Smooth muscle cell (in vitro differentiated cells): ENCODE data around the gene SCN1B. TPM values are rescaled to one million over a fixed set of nuclear protein-coding genes. Genes with fewer than 3 reads are reported as not detected.

Experiments used
- DNase-seq: peaks from one replicate; lab custom pipeline; 2025; ENCODE audit not compliant: unreplicated experiment; lab: John Stamatoyannopoulos, UW
- H2AFZ ChIP-seq: fragments of 200-600 bp; sonication (generic); 2 replicates; pipeline ENCODE4 v1.6.0; 2016; ENCODE audit warnings: antibody characterized with exemption, low read depth, mild to moderate bottlenecking
- H3F3A ChIP-seq: fragments of 200-600 bp; sonication (generic); 2 replicates; pipeline ENCODE4 v1.6.0; 2017; ENCODE audit warnings: antibody characterized with exemption, low read depth
- H3K27ac ChIP-seq: fragments of 200-600 bp; sonication (generic); 2 replicates; pipeline ENCODE4 v1.5.1; 2016; ENCODE audit warnings: low read depth, mild to moderate bottlenecking
- H3K27me3 ChIP-seq: fragments of 200-600 bp; sonication (generic); 2 replicates; pipeline ENCODE4 v1.6.1; 2016; ENCODE audit warnings: low read depth, mild to moderate bottlenecking
- H3K36me3 ChIP-seq: fragments of 200-600 bp; sonication (generic); 2 replicates; pipeline ENCODE4 v1.5.1; 2016; ENCODE audit warnings: low read depth
- H3K4me1 ChIP-seq: fragments of 200-600 bp; sonication (generic); 2 replicates; pipeline ENCODE4 v1.5.1; 2016; ENCODE audit warnings: low read depth
- H3K4me2 ChIP-seq: fragments of 200-600 bp; sonication (generic); 2 replicates; pipeline ENCODE4 v1.6.0; 2016; ENCODE audit warnings: mild to moderate bottlenecking
- H3K4me3 ChIP-seq: fragments of 200-600 bp; sonication (generic); 2 replicates; pipeline ENCODE4 v1.5.1; 2016; ENCODE audit warnings: mild to moderate bottlenecking
- H3K79me2 ChIP-seq: fragments of 200-600 bp; sonication (generic); 2 replicates; pipeline ENCODE4 v1.6.0; 2016; ENCODE audit warnings: low read depth, mild to moderate bottlenecking
- H3K9ac ChIP-seq: fragments of 200-600 bp; sonication (generic); 2 replicates; pipeline ENCODE4 v1.6.0; 2016; ENCODE audit warnings: low read depth
- H3K9me3 ChIP-seq: fragments of 200-600 bp; sonication (generic); replicated peaks from 2 replicates; pipeline ENCODE4 v1.5.1; 2016; ENCODE audit warnings: low read depth
- H4K20me1 ChIP-seq: fragments of 200-600 bp; sonication (generic); 2 replicates; pipeline ENCODE4 v1.6.0; 2016; ENCODE audit warnings: low read depth
- WGBS: methylation state at CpG from one replicate; pipeline ENCODE4 v1.1.7; 2016; ENCODE audit warnings: low lambda C conversion rate; 5-methylcytosine and 5-hydroxymethylcytosine counted together
- polyA plus RNA-seq: library from polyadenylated mRNA; unstranded; fragments of >200 nt; fragmentation: Nextera tagmentation; extraction: Ambion mirVana; gene quantifications from 2 replicates; pipeline ENCODE4 v1.2.1, GENCODE V29; 2016
- total RNA-seq: library from RNA; depleted of rRNA; stranded (reverse); fragments of >200 nt; gene quantifications from 2 replicates; pipeline ENCODE4 v1.2.3, GENCODE V29; 2014
- TF ChIP-seq, protein P1 (sequence below): fragments of 200-600 bp; sonication (generic); IDR thresholded peaks from 2 replicates; pipeline ENCODE4 v1.5.1; 2017; ENCODE audit warnings: borderline replicate concordance, mild to moderate bottlenecking, antibody characterized with exemption; ENCODE audit not compliant: insufficient read depth, poor library complexity, severe bottlenecking

SCN1B gene
- total and polyA plus RNA-seq, 2 experiments from 2014 or later: 0.99 to 2.2 TPM

DNA sequence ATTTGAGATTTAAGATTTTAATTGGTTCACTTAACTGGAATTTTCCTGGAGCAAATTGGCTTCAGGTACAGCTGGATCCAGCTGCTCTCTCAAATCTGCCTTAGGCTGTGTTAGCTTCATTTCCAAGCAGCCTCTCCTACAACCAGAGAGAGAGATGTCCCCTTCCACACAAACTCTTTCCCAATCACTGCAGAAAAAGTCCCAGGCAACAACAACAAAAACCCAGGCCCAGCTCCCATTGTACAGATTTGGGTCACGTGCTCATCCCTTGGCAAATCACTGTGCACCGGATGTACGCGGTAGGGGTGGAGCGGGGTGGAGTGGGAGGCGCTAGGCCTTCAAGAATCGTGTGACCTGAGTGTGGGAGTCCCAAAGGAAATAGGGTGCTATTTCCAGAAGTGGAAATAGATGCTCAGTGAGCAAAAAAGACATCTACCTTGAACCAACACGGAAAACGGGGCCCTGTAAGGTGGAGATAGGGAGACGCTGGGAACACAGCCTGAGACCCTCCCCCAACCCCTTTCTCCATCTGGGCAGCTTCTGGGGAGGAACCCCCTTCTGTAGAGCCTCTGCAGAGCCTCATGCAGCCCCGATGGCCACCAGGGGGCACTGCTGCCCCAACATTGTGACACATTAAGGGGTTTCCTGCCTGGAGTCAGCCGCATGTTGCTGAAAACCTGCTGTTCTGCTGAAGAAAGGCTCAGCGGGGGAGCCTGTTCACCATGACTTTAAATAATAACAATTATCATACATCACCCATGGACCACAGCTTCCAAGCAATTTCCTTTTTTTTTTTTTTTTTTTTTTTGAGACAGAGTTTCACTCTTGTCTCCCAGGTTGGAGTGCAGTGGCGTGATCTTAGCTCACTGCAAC is 36.7 kb downstream of the SCN1B start:
- Histone ChIP-seq H3K9me3 (no peaks in the 10 kb centered on the region), H3K4me3 (no peak overlapping the region), H3K79me2 (no peaks in the 10 kb centered on the region), H3K27ac (no peak overlapping the region), H4K20me1 (no peaks in the 10 kb centered on the region), H2AFZ (no peak overlapping the region), H3K4me2 (no peak overlapping the region), H3K36me3 (no peaks in the 10 kb centered on the region), H3K27me3 (no peaks in the 10 kb centered on the region), H3F3A (no peaks in the 10 kb centered on the region), H3K4me1 (peaks cover 10% of the 10 kb centered on the region), H3K9ac (no peak overlapping the region)
- WGBS: 30% methylated on average over 14 of the region's 14 CpGs
- TF ChIP-seq, protein P1, sequence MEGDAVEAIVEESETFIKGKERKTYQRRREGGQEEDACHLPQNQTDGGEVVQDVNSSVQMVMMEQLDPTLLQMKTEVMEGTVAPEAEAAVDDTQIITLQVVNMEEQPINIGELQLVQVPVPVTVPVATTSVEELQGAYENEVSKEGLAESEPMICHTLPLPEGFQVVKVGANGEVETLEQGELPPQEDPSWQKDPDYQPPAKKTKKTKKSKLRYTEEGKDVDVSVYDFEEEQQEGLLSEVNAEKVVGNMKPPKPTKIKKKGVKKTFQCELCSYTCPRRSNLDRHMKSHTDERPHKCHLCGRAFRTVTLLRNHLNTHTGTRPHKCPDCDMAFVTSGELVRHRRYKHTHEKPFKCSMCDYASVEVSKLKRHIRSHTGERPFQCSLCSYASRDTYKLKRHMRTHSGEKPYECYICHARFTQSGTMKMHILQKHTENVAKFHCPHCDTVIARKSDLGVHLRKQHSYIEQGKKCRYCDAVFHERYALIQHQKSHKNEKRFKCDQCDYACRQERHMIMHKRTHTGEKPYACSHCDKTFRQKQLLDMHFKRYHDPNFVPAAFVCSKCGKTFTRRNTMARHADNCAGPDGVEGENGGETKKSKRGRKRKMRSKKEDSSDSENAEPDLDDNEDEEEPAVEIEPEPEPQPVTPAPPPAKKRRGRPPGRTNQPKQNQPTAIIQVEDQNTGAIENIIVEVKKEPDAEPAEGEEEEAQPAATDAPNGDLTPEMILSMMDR: peak; percentile 88
- DNase-seq: peak; percentile 46

DNA sequence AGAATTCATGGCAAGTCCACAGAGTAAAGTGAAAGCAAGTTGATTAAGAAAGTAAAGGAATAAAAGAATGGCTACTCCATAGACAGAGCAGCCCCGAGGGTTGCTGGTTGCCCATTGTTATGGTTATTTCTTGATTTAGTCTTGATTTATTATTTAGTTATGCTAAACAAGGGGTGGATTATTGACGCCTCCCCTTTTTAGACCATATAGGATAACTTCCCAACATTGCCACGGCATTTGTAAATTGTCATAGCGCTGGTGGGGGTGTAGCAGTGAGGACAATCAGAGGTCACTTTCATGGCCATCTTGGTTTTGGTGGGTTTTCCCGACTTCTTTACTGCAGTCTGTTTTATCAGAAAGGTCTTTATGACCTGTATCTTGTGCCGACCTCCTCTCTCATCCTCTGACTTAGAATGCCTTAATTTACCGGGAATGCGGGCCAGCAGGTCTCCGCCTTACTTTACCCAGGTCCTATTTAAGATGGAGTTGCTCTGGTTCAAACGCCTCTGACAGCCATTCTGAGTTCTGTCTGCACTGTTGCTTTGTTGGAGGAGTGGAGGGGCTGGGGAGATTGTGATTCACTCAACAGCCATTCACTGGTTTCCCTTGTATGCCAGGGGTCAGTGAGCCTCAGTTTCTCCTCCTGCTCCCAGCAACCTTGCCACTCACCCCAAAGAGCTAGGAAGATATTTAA is 38.8 kb downstream of the SCN1B start:
- Histone ChIP-seq H3K79me2 (no peaks in the 10 kb centered on the region), H2AFZ (no peak overlapping the region), H3K4me2 (peak overlapping the region; percentile 46), H3K4me1 (peaks cover 10% of the 10 kb centered on the region), H3K9me3 (no peaks in the 10 kb centered on the region), H3K9ac (no peak overlapping the region), H3K27ac (no peak overlapping the region), H3K4me3 (no peak overlapping the region), H3F3A (no peaks in the 10 kb centered on the region), H4K20me1 (no peaks in the 10 kb centered on the region), H3K27me3 (no peaks in the 10 kb centered on the region), H3K36me3 (no peaks in the 10 kb centered on the region)
- 66% methylated on average over 10 of the region's 10 CpGs for WGBS
- DNase-seq: no peak
- TF ChIP-seq, protein P1: no peak

DNA sequence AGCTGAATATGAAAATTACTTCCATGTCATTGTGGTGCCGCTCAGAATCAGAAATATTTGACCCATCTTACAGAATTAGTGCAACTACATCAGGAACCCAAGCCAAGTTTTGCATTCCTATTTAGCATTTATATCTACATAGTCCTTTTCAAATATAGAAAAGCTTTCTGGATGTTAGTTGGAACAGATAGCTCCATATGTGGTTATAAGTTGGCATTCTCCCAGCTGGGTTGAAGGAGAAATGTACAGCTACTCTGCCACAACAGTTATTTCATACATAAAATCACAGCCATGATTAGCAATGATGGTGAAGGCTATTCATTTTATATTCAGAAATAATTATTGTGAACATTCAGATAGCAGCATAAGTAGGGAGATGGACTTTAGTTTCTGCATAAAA is 39.4 kb downstream of the SCN1B start:
- WGBS: 93% methylated on average over 1 of the region's 1 CpG
- no peak for DNase-seq

More for the DNA sequence above, 39.4 kb downstream of the SCN1B start:
- no peak overlapping the region for H2AFZ ChIP-seq
- peaks cover 10% of the 10 kb centered on the region for H3K4me1 ChIP-seq
- H3K4me3 ChIP-seq: no peak overlapping the region
- no peaks in the 10 kb centered on the region for H3K27me3 ChIP-seq
- H3K36me3 ChIP-seq: no peaks in the 10 kb centered on the region
- H4K20me1 ChIP-seq: no peaks in the 10 kb centered on the region
- no peak overlapping the region for H3K4me2 ChIP-seq
- no peak overlapping the region for H3K27ac ChIP-seq
- H3K9ac ChIP-seq: no peak overlapping the region
- TF ChIP-seq, protein P1: no peak
- H3K79me2 ChIP-seq: no peaks in the 10 kb centered on the region
- H3F3A ChIP-seq: no peaks in the 10 kb centered on the region
- no peaks in the 10 kb centered on the region for H3K9me3 ChIP-seq
